ENCODE results near the gene PCTP.

PCTP gene

GRCh38 chr17:55734128-55734781 is 16.6 kb upstream of the PCTP start:
- no peak for DNase-seq
- CTCF ChIA-PET, result interaction anchor here (0.8 to 2.9 kb wide), 11 partner anchors 8 to 586 kb away, joined by 3 to 12 read pairs (median 4); no protein-coding TSS in a partner anchor
- no peak overlapping the region for H3K4me3 Mint-ChIP-seq
- peaks cover 5% of the 10 kb centered on the region for H3K27me3 Mint-ChIP-seq
- no peak overlapping the region for H3K27ac Mint-ChIP-seq
- no peaks in the 10 kb centered on the region for H3K36me3 Mint-ChIP-seq
- H3K9me3 Mint-ChIP-seq, result no peaks in the 10 kb centered on the region
- peaks cover 6% of the 10 kb centered on the region for H3K4me1 Mint-ChIP-seq

GRCh38 chr17:55735731-55736405 is 15.0 kb upstream of the PCTP start:
- peak; percentile 56 for DNase-seq
- Mint-ChIP-seq H3K36me3 (no peaks in the 10 kb centered on the region), H3K4me3 (no peak overlapping the region), H3K27ac (no peak overlapping the region), H3K9me3 (no peaks in the 10 kb centered on the region), H3K27me3 (peaks cover 5% of the 10 kb centered on the region), H3K4me1 (peaks cover 6% of the 10 kb centered on the region)
- CTCF ChIA-PET, result interaction anchor here (0.9 to 2.9 kb wide), 6 partner anchors 13 to 209 kb away, joined by 3 to 12 read pairs (median 4); partner anchors contain the start of genes PCTP and TMEM100

DNA sequence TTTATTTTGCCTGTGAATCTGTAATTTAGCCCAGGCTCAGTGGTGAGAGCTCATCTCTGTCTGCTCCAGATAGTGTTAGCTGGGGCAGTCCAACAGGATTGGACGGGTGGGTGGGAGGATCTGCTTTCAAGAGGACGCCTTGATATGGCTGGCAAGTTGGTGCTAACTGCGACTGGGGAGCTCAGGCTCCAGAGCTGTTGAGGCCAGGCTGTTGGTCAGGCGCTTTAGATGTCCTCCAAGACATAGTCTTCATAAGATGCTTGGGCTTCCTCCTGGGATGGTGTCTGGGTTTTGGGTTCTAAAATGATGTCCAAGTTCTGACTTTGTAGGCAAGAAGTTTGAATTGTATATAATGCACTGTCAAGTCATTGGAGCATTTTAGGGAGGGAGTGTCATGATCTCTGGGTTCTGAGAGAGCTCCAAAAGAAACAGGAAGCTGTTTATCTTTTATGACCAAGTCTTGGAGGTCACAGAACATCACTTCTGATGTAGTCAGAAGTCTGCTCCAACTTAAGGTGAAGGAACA is 12.8 kb upstream of the PCTP start:
- no peaks in the 10 kb centered on the region for H3K36me3 Mint-ChIP-seq
- no peaks in the 10 kb centered on the region for H3K9me3 Mint-ChIP-seq
- H3K4me1 Mint-ChIP-seq, result peaks cover 6% of the 10 kb centered on the region
- H3K4me3 Mint-ChIP-seq, result no peak overlapping the region
- CTCF ChIA-PET, result interaction anchor here (0.7 kb wide), 1 partner anchor 12 kb away, joined by 3 read pairs; no protein-coding TSS in a partner anchor
- H3K27me3 Mint-ChIP-seq, result peaks cover 7% of the 10 kb centered on the region
- no peak for DNase-seq
- H3K27ac Mint-ChIP-seq, result no peak overlapping the region

GRCh38 chr17:55740511-55741355 is 10.1 kb upstream of the PCTP start:
- H3K36me3 Mint-ChIP-seq, result no peaks in the 10 kb centered on the region
- H3K27me3 Mint-ChIP-seq, result peaks cover 7% of the 10 kb centered on the region
- no peaks in the 10 kb centered on the region for H3K4me1 Mint-ChIP-seq
- H3K4me3 Mint-ChIP-seq, result no peak overlapping the region
- CTCF ChIA-PET, result interaction anchor here (0.6 to 1.3 kb wide), 3 partner anchors 30 to 474 kb away, joined by 3 to 4 read pairs (median 4); no protein-coding TSS in a partner anchor
- DNase-seq, result no peak
- H3K9me3 Mint-ChIP-seq, result no peaks in the 10 kb centered on the region
- no peak overlapping the region for H3K27ac Mint-ChIP-seq

- Mint-ChIP-seq H3K4me1 (no peaks in the 10 kb centered on the region), H3K27me3 (peaks cover 7% of the 10 kb centered on the region), H3K9me3 (no peaks in the 10 kb centered on the region), H3K27ac (no peak overlapping the region), H3K4me3 (no peak overlapping the region), H3K36me3 (no peaks in the 10 kb centered on the region)
- no peak for DNase-seq
- CTCF ChIA-PET, result interaction anchor here (0.9 to 1.5 kb wide), 2 partner anchors 10 to 30 kb away, joined by 3 to 4 read pairs; partner anchors contain the start of gene PCTP
Observed at GRCh38 chr17:55741356-55741700, 9.5 kb upstream of the PCTP start.

DNA sequence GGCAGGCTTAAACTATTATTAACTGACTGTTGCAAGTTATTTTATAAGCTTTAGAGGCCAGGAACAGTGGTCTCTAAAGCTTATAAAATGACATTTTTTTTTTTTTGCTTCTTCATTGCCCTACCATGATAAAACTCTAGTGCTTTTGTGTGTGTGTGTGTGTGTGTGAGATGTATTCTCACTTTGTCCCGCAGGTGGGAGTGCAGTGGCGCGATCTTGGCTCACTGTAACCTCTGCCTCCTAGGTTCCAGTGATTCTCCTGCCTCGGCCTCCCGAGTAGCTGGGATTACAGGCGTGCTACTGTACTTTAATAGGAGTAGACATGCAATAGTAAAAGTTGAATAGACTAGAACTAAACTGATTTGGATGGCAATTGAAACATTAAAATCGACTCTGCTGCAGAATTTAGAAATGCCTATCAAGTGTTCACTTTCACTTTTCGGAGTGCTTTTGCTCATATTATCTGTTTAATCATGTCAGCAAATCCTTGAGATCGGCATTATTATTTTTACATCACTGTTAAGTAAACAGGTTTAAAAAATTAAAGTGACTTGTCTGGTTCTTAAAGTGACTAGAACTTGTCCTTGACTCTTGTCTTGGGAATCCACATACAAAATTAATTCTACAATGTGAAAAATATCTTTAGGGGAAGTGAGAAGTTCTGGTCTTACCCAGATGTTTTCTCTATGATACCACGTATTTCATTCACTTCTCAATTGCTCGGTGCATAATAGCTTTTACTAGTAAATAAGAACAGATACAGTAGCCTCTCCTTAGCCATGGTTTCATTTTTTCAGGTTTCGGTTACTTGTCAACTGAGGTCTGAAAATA is 8.4 kb upstream of the PCTP start:
- H3K36me3 Mint-ChIP-seq, result no peaks in the 10 kb centered on the region
- no peaks in the 10 kb centered on the region for H3K4me1 Mint-ChIP-seq
- no peaks in the 10 kb centered on the region for H3K9me3 Mint-ChIP-seq
- no peak overlapping the region for H3K27ac Mint-ChIP-seq
- peaks cover 12% of the 10 kb centered on the region for H3K27me3 Mint-ChIP-seq
- CTCF ChIA-PET, result interaction anchor here (0.9 to 1.5 kb wide), 3 partner anchors 9 to 29 kb away, joined by 3 to 4 read pairs (median 3); partner anchors contain the start of gene PCTP
- no peak for DNase-seq
- H3K4me3 Mint-ChIP-seq, result no peak overlapping the region

DNA sequence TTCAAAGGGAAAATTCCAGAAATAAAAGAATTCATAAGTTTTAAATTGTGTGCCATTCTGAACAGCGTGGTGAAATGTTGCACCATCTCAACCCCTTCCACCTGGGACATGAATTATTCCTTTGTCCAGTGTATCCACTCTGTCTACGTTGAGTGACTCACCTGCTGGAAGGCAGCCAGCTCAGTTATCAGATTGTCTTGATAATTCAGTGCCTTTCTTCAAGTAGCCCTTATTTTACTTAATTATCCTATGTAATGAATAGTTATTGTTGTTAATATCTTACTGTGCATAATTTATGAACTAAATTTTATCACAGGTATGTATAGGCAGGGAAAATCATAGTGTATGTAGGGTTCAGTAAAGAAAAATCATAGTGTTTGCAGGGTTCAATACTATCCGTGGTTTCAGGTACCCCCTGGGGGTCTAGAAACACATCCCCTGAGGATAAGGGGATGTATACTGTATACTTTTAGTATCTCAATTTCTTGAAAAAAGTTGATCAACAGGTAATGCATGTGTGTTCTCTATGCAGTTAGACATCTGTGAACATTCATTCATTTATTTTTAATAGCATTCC is 7.7 kb upstream of the PCTP start:
- no peaks in the 10 kb centered on the region for H3K36me3 Mint-ChIP-seq
- H3K9me3 Mint-ChIP-seq, result no peaks in the 10 kb centered on the region
- CTCF ChIA-PET, result no interaction called here
- no peak for DNase-seq
- no peak overlapping the region for H3K4me3 Mint-ChIP-seq
- peaks cover 12% of the 10 kb centered on the region for H3K27me3 Mint-ChIP-seq
- no peak overlapping the region for H3K27ac Mint-ChIP-seq
- no peaks in the 10 kb centered on the region for H3K4me1 Mint-ChIP-seq

GRCh38 chr17:55745258-55745657 is 5.6 kb upstream of the PCTP start:
- Mint-ChIP-seq H3K4me3 (no peak overlapping the region), H3K4me1 (peaks cover under 1% of the 10 kb centered on the region), H3K9me3 (no peaks in the 10 kb centered on the region), H3K27me3 (peaks cover 17% of the 10 kb centered on the region), H3K36me3 (no peaks in the 10 kb centered on the region), H3K27ac (no peak overlapping the region)
- no peak for DNase-seq
- CTCF ChIA-PET, result no interaction called here

DNA sequence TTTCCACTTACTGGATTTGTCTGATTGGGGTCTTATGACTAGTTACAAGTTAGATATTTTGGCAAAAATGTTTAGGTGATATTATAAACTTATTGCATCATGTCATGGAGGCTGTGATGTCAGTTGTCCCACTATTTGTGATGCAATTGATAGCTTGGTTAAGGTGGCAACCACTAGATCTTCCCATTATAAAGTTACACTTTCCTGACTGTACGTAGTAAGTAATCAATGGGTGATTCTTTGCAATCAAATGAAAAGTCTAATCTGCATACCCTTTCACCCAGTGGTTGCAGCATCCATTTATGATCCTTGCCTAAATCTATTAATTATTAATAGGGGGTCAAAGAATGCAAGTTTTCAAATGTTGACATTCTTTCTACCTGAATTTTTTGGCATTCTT is 4.4 kb upstream of the PCTP start:
- Mint-ChIP-seq H3K27ac (no peak overlapping the region), H3K9me3 (no peaks in the 10 kb centered on the region), H3K36me3 (no peaks in the 10 kb centered on the region), H3K27me3 (peaks cover 22% of the 10 kb centered on the region), H3K4me3 (no peak overlapping the region), H3K4me1 (peaks cover 9% of the 10 kb centered on the region)
- CTCF ChIA-PET, result no interaction called here
- no peak for DNase-seq

DNA sequence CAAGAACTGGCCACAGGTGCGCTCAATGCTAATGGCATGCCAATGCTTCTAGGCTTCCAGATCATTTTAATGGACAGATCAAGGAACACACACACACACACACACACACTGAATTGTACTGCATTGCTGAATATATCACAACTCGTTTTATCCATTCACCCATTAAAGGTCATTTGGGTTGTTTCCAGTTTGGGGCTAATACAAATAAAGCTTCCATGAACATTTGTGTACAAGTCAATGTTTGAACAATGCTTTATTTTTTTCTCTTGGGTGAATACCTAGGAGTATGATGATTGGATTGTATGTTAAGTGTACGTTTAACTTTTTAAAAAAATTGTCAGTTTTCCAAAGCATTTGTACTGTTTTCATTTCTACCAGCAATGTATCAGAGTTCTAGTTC is 3.6 kb upstream of the PCTP start:
- no peak overlapping the region for H3K4me3 Mint-ChIP-seq
- DNase-seq, result no peak
- H3K36me3 Mint-ChIP-seq, result no peaks in the 10 kb centered on the region
- H3K27ac Mint-ChIP-seq, result no peak overlapping the region
- CTCF ChIA-PET, result no interaction called here
- peaks cover 18% of the 10 kb centered on the region for H3K27me3 Mint-ChIP-seq
- no peaks in the 10 kb centered on the region for H3K9me3 Mint-ChIP-seq
- peaks cover 13% of the 10 kb centered on the region for H3K4me1 Mint-ChIP-seq

DNA sequence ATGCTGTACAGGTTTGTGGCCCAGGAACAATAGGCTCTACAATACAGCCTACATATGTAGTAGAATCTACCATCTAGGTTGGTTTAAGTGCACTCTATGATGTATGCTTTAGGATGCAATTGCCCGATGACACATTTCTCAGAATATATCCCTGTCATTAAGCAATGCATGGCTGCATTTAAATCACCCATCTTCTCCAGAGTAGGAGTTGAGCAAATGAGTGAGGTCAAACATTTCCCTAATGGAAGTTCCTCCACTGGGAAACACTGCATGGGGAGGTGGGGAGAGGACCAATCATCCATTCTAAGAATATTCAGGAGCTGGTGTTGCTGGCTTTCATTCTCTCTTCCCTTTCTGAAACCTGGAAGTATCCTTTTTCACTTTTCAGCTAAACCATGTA is 2.0 kb upstream of the PCTP start:
- DNase-seq, result no peak
- CTCF ChIA-PET, result interaction anchor here (1.0 kb wide), 1 partner anchor 235 kb away, joined by 3 read pairs; no protein-coding TSS in a partner anchor
- no peaks in the 10 kb centered on the region for H3K36me3 Mint-ChIP-seq
- H3K27ac Mint-ChIP-seq, result no peak overlapping the region
- peaks cover 15% of the 10 kb centered on the region for H3K27me3 Mint-ChIP-seq
- H3K4me3 Mint-ChIP-seq, result no peak overlapping the region
- H3K9me3 Mint-ChIP-seq, result no peaks in the 10 kb centered on the region
- peaks cover 16% of the 10 kb centered on the region for H3K4me1 Mint-ChIP-seq

- Mint-ChIP-seq H3K27me3 (peaks cover 15% of the 10 kb centered on the region), H3K9me3 (no peaks in the 10 kb centered on the region), H3K36me3 (no peaks in the 10 kb centered on the region), H3K27ac (no peak overlapping the region), H3K4me1 (peaks cover 16% of the 10 kb centered on the region), H3K4me3 (peak overlapping the region; percentile 76)
- DNase-seq, result no peak
- CTCF ChIA-PET, result interaction anchor here (1.2 to 2.2 kb wide), 2 partner anchors 14 to 309 kb away, joined by 3 to 10 read pairs; no protein-coding TSS in a partner anchor
Observed at GRCh38 chr17:55749985-55750384, 866 bp upstream of the PCTP start.

- Mint-ChIP-seq H3K9me3 (no peaks in the 10 kb centered on the region), H3K4me1 (peaks cover 16% of the 10 kb centered on the region), H3K36me3 (no peaks in the 10 kb centered on the region), H3K4me3 (peak overlapping the region; percentile 76), H3K27ac (peak overlapping the region; percentile 72), H3K27me3 (peaks cover 14% of the 10 kb centered on the region)
- DNase-seq, result no peak
- CTCF ChIA-PET, result interaction anchor here (1.2 to 2.2 kb wide), 2 partner anchors 10 to 16 kb away, joined by 4 to 10 read pairs; no protein-coding TSS in a partner anchor
Observed at GRCh38 chr17:55751720-55752250, 934 bp downstream of the PCTP start.

All from activated naive CD4-positive, alpha-beta T cell treated with anti-CD3 and anti-CD28 coated beads, Interleukin-2, amount 10 ng/mL, durations not matched to agents 7 days and 5 days (primary cell).